GM12891 (cell line): ENCODE results near the gene TSPAN12.

Experiments
- PAX5 ChIP-seq: IDR thresholded peaks from 2 replicates; pipeline ENCODE4 v1.6.1; 2011; ENCODE audit warnings: low read length, moderate library complexity, mild to moderate bottlenecking; ENCODE audit not compliant: insufficient read depth, severe bottlenecking
- POLR2A ChIP-seq: IDR thresholded peaks from 2 replicates; pipeline ENCODE4 v1.6.1; 2011; ENCODE audit warnings: low read depth, low read length, control low read depth
- POLR2AphosphoS5 ChIP-seq: IDR thresholded peaks from 2 replicates; pipeline ENCODE4 v1.6.1; 2011; ENCODE audit warnings: low read depth, low read length, control low read depth
- POU2F2 ChIP-seq: IDR thresholded peaks from 2 replicates; pipeline ENCODE4 v1.6.1; 2011; ENCODE audit warnings: low read depth, mild to moderate bottlenecking, control low read depth, low read length, moderate library complexity
- SPI1 ChIP-seq: IDR thresholded peaks from 2 replicates; pipeline ENCODE4 v1.6.1; 2011; ENCODE audit warnings: low read depth, low read length, control low read depth
- TAF1 ChIP-seq: IDR thresholded peaks from 2 replicates; pipeline ENCODE4 v1.6.1; 2011; ENCODE audit warnings: low read depth, low read length, control low read depth

DNA sequence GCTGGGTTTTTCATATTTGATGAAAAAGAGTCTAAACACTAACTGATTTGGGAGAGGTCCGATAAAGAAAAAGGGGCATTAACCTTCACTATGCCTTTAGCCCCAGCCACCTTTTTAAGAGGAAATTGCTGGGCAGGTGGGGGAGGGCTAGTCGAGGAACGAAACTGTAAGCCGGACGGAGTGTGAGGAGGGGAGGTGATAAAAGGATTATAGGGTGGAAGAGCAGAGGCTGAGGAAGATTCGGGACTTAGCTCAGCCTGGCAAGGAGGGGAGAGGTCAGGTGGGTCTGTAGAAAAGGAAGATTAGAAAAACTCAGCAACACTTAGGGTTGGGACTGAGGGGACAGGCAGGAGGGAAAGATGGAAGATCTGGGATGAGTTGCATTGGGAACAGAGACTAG is 77.0 kb downstream of the TSPAN12 start:
- TF ChIP-seq POLR2A: no peak
- no peak for TF ChIP-seq SPI1
- TF ChIP-seq TAF1: no peak
- TF ChIP-seq POLR2AphosphoS5: no peak
- no peak for TF ChIP-seq PAX5
- TF ChIP-seq POU2F2: no peak
